GM18520 (cell line): Measurements from ENCODE around the gene DUSP16.
"Not testable (repeated sequence)": the region's sequence is repeated elsewhere in the genome, so short reads cannot be mapped to it uniquely, and the experiment has no call there.

Experiments used
- ATAC-seq: cut with Tn5 transposase; IDR thresholded peaks from one replicate; pipeline ENCODE4 v1.9.1; 2021; ENCODE audit not compliant: unreplicated experiment

Gene DUSP16

GRCh38 chr12:12562585-12563261 is at the start of gene DUSP16:
TSS of gene DUSP16 (minus strand) at chr12:12562863. CDS start at chr12:12521098, 41,765 bp downstream.
- ATAC-seq: peak; percentile 69

GRCh38 chr12:12612358-12612757 is 49.7 kb upstream of the DUSP16 start:
- ATAC-seq: no peak

- ATAC-seq: peak; percentile 69
Observed at GRCh38 chr12:12611512-12612306, 49.0 kb upstream of the DUSP16 start, which contains the start of gene CREBL2. TSS of gene CREBL2 (plus strand) at chr12:12611876. CDS start at chr12:12612173, 297 bp downstream.

GRCh38 chr12:12610711-12611110 is 48.0 kb upstream of the DUSP16 start:
- no peak for ATAC-seq

GRCh38 chr12:12609692-12610091 is 47.0 kb upstream of the DUSP16 start:
- ATAC-seq: no peak

- ATAC-seq: no peak
Observed at GRCh38 chr12:12608557-12608957, 45.9 kb upstream of the DUSP16 start.

GRCh38 chr12:12606781-12607589 is 44.3 kb upstream of the DUSP16 start:
- peak; percentile 32 for ATAC-seq

GRCh38 chr12:12604740-12605139 is 42.1 kb upstream of the DUSP16 start:
- no peak for ATAC-seq

GRCh38 chr12:12600659-12601058 is 38.0 kb upstream of the DUSP16 start:
- no peak for ATAC-seq

GRCh38 chr12:12599750-12600643 is 37.3 kb upstream of the DUSP16 start:
- ATAC-seq: no peak

- ATAC-seq: no peak
Observed at GRCh38 chr12:12598864-12599263, 36.2 kb upstream of the DUSP16 start.

GRCh38 chr12:12596598-12596997 is 33.9 kb upstream of the DUSP16 start:
- ATAC-seq: not testable (repeated sequence)

GRCh38 chr12:12595929-12596328 is 33.3 kb upstream of the DUSP16 start:
- not testable (repeated sequence) for ATAC-seq

- no peak for ATAC-seq
Observed at GRCh38 chr12:12592930-12593329, 30.3 kb upstream of the DUSP16 start.

GRCh38 chr12:12590961-12591360 is 28.3 kb upstream of the DUSP16 start:
- ATAC-seq: no peak

GRCh38 chr12:12588436-12588835 is 25.8 kb upstream of the DUSP16 start:
- ATAC-seq: not testable (repeated sequence)

GRCh38 chr12:12587878-12588277 is 25.2 kb upstream of the DUSP16 start:
- ATAC-seq: no peak

GRCh38 chr12:12586879-12587675 is 24.4 kb upstream of the DUSP16 start:
- no peak for ATAC-seq

- ATAC-seq: no peak
Observed at GRCh38 chr12:12585115-12585863, 22.6 kb upstream of the DUSP16 start.
